Inferior parietal cortex (tissue), 1 donor: ENCODE measurements around the gene NKX6-2.
"Not testable (repeated sequence)": the region's sequence is repeated elsewhere in the genome, so short reads cannot be mapped to it uniquely, and the experiment has no call there.

Experiments
- DNase-seq: peaks from one replicate; pipeline ENCODE4 v3.0.0-alpha.2; 2016; ENCODE audit errors: extremely low spot score

The NKX6-2 gene

DNA sequence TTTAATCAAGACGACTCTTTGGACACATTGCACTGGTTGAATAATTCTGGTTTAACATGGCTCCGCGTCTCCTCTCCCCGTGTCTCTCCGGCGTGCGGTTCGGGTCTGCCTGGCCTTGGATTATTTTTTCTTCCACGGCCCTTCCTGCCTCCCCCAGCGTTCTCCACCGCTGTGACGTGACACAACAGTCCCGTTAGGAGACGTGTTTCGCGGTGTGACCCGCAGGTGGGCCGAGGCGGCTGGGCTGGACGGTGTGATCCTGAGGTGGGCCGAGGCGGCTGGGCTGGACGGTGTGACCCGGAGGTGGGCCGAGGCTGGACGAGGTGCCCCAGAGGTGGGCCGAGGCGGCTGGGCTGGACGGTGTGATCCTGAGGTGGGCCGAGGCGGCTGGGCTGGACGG is 12.0 kb upstream of the NKX6-2 start:
- not testable (repeated sequence) for DNase-seq

DNA sequence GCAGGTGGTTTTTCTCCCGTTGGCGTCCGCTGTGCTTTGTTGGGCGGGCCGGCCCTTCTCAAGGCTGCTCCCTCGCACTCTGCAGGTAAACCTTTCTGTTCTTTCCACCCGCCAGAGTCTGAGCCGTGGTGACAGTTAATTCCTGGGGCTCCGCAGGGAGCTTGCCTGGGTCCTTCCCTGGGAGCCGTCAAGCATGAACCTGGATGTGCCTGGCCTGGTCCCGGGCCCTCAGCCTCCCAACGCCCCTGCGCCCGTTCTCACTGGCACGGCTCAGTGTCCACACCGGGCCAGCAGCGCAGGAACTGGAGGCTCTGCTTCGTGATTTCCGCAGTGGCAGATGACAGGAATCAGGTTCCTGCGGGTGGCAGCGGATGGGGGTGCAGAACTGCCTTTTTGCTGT is 10.9 kb upstream of the NKX6-2 start:
- DNase-seq: no peak

DNA sequence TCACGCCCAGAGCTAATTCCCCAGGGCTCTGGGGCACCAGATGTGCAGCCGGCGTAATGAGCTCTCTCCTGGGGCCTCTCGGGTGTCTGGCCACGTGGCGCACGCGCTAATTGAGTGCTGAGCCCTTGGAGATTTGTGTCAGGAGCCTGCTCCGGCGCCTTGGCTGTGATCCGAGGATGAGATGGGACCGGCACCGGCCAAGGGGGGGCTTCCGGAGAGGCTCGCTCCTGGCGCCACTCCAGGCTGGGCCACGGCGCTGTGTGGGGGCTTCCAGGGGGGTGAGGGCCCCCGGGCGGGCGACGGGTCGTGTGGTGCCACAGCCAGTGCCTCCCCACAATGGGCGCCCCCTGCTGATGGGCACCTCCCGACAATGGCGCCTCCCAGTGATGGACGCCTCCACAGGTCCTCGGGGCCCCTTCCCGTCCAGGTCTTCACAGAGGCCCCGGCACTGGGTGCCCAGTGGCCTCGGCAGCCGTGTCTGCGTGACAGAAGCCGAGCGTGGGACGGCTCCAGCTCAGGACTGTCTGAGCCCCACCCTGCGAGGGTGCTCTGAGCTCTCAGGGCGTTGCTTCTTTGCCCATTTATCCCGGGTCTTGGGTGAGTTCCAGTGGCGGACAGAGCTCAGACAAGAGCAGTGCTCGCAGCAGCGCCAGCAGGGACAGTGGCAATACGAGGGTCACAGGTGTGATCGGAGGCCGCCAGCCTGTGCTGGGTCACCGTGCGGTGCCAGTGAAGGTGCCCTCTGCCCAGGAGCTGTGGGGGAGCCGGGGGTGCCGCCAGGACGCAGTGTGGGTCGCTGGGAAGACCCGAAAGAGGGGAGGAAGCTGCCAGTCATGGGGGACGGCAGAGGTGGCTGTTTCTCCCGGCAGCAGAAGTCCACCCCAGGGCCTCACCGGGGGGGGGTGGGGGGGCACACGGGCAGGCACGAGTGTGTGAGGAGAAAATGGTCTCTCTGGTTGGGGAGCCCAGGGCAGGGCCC is 8.2 kb upstream of the NKX6-2 start:
- no peak for DNase-seq

DNA sequence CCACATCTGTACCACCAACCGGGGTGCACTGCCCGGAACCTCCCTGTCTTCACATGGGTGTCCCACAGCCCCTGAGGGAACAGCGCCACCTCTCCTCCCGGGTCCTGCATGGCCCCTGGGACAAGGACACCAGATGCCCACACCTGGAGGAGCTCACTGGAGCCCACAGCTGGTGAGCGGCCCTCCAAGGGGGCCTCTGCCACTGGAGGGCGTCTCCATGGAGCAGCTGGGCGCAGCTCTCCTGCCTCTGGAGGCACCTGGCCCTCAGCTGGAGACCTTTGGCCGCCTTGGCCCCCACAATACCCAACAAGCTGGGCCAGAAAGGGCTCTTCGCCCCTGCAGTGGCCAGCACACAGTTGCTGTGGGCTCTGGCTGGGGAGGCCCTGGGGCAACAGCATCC is 7.3 kb upstream of the NKX6-2 start:
- DNase-seq: no peak

DNA sequence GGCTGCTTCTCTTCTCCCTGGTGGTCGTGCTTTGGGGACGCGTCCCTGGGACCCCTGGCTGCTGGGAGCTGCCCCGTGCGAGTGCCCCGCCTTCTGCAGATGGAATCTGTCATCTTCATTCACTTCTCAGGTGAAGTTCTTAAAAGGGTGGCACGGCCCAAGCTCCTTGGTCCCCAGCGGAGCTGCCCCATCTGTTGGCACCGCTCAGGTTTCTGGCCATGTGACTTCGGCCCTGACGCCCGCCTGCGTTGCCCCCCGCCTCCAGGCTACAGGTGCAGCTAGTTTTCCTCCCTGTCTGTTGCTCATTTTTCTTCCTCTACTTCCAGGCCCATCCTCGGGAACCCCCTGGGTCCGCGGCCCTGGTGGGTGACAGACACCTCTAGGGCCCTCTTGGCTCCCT is 6.8 kb upstream of the NKX6-2 start:
- no peak for DNase-seq

DNA sequence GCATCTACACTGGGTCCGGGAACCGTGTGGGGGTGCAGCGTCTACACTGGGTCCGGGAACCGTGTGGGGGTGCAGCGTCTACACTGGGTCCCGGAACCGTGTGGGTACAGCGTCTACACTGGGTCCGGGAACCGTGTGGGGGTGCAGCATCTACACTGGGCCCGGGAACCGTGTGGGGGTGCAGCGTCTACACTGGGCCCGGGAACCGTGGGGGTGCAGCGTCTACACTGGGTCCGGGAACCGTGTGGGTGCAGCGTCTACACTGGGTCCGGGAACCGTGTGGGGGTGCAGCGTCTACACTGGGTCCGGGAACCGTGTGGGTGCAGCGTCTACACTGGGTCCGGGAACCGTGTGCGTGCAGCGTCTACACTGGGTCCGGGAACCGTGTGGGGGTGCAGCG is 6.2 kb upstream of the NKX6-2 start:
- DNase-seq: not testable (repeated sequence)

DNA sequence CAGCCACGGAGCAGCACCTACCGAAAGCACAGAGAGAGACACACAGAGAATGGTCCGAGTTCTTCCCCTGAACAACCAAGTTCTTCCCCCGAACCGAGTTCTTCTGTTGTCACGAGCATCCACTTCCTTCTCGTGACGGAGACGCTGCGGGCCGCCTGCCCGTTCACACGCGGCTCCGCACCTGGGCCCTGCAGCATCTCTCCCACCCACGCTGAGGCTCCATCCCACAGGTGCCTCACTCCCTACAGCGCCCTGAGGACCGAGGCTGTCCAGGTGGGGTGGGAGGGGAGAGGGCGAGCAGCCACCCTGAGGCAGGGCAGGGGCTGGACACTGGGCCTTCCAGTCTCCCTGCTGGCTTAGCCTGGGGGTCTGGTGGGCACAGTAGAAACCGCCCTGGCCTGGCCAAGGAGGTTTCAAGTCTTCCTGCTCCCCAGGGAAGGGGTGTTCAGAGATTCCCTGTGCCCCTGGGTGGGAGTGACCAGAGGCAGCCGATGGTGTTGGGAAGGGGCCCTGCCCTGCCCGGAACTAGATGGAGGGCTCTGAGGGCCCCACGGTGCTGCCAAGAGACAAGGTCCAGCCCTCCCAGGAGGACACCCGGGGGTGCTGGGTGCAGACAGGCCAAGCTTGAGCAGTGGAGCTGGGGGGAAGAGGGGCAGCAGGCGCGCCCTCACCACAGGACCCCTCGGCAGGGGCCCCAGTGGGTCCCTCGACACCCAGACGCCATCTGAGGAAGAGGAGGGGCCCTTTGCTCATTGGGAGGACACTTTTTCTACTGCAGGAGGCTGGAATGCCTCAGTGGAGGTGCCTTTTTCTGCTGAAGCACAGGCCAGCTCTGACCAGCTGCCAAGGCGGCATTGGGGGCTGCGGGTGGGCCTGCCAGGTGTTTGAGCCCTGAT is 5.2 kb upstream of the NKX6-2 start:
- DNase-seq: no peak

DNA sequence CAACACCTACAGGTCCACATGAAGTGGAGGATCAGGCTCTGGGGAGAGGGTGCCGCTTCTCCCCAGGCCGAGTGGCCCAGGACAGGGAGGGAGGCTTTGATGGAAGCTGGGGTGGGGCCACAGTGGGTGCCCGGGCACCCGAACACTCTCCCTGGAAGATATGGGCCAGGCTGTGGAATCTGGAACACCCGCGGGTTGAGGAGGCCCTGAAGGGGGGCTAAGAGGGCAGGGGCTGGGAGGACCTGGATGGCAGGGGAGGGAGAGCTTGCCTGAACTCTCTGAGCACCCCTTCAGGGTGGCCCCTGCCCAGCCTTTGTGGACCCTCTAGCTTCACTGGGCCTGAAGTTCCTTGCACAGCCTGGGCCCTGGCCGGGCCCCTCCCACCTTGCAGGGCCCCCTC is 4.5 kb upstream of the NKX6-2 start:
- DNase-seq: no peak

DNA sequence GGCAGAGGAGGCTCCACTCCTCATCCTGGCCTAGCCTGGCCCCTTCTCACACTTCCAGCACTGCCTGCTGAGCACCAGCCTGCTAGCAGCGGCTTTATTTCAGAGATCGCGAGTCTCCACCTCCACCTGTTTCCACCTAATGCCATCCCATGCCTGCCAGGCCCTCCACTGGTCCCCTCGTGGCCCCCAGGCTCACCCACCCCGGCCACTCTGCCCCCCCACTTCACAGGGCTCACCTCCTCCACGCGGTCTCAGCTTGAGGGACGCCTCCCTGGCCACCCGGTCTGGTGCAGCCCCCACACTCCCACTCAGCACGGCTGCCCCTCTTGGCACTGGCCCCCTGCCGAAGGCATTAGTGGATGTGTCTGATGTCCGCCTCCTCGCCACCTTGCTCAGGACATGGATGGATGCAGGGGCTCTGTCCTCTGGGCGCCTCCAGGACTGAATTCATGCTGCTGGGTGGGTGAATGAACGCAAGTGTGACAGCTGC is 3.8 kb upstream of the NKX6-2 start:
- DNase-seq: no peak

DNA sequence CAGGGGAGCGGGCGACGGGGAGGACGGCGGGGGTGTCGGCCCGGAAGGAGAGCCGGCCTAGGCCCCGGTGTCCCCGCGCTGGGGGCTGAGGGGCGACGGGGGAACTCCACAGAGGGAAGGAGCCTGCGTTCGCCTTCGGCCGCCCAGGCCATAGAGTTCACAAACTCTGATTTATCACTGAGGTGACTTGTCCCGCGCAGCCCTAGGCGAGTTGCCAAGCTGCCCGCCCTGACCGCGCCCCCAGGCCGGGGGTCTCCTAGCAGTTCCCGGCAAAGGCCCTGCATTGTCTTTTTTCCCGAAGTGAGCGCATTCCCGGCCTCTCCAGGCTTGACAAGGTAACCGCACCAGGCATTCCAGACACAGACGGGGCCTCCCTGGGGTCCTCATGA is 2.9 kb upstream of the NKX6-2 start:
- no peak for DNase-seq

DNA sequence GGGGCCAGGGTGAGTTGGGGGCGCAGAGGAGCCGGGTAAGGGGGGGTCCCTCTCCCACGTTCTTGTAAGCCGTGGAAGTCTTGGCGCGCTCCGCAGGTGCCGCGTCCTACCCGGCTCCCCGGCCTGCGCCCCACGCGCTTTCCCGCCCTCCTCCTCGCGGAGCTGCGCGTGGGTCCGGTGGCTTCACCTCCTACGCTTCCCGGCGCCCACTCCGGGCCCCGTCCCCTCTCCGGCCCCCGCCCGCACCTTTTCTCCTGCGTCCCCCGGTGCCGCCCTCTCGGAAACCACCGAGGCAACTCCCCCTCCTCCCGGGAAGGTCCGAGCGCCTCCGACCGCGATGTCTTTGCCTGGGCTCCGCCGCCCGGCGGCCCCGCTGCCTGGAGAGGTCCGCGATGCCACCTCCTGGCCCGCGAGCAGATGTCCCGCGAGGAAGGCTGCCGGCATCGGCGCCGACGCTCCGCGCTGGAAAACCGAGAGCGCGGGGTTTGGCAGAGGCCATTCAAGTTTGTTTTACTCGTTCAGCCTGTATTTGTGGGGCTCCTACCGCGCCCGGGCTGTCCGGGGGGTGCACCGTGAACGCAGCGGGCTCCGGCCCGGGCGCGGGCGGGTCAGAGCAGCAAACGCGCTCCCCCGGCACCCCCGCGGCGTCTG is 2.4 kb upstream of the NKX6-2 start:
- DNase-seq: no peak

DNA sequence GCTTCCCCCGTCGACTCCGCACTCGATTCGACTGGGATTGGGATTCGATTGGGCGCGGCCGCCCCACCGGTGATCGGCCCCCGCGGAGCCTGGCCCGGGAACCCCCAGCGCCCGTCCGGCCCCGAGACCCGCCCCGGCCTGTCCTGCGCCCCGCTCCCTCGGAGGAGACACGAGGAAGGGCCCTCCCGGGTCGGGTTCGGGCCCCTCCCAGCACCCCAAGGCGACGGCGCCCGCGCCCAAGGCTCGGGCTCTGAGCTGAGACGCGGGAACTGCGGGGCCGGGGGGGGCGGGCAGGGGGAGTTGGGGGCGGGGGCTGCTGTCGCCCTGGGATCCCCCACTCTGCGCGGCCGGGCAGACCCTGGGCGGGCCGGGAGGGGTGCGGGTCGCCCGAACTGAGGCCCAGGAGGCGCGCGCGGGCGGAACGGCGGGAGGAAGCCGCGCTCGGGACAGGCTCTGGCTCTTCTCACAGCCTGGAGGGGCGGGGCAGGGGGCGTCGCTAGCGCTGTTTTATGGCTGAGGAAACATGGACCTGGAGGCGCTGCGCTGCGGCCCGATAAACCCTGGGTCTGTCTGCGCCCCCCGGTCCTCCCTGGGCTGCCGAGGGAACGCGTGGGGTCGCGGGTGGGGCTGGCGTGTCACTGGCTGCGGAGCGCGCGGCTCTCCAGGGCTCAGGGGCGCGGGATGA is 1.7 kb upstream of the NKX6-2 start:
- DNase-seq: no peak

DNA sequence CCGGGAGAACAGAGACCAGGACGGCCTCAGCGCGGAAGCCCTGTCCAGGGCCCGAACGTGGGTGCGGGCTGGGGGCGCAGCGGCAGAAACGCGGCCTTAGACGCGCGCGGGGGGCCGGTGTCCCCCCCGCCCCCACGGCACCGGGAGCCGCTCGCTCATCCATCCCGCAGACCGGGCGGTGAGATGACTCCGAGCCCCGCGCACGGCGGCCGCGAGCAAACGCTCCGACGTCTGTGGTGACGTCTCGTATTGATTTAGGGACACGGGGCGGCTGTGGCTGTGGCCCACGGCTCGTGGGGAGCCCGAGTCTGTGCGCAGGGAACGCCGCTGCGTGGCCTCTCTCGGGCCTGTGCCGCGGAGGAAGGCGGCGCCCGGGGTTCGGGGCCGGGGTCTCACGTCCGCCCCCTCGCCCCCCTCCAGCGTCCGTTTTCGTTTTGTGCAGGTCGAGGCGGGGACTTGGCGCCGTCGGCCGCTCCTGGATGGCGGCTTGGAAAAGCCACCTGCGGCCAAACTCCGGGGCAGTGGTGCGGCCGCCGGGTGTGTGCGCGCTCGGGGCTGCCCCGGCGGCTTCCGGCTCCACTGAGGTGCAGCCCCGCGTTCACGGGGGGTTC is 1.0 kb upstream of the NKX6-2 start:
- no peak for DNase-seq

DNA sequence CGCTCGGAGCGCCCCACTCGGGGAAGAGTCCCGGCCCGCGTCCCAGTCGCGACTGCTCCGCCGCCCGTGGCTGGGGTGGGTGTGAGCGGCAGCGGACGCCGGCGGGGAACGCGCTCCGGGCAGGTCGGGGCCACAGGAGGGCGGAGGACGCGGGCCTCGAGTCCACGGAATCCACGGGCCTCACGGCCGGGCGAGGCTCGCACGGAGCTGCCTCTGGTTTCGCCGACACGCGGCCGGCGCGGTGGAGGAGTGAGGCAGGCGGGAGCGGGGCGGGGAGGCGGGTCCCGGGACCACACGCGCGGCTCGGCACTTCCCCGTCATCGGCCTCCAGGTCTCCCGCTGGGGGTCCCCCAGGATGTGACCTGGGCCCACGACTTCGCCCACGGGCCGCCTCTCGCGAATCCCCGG is 533 bp upstream of the NKX6-2 start:
- no peak for DNase-seq

DNA sequence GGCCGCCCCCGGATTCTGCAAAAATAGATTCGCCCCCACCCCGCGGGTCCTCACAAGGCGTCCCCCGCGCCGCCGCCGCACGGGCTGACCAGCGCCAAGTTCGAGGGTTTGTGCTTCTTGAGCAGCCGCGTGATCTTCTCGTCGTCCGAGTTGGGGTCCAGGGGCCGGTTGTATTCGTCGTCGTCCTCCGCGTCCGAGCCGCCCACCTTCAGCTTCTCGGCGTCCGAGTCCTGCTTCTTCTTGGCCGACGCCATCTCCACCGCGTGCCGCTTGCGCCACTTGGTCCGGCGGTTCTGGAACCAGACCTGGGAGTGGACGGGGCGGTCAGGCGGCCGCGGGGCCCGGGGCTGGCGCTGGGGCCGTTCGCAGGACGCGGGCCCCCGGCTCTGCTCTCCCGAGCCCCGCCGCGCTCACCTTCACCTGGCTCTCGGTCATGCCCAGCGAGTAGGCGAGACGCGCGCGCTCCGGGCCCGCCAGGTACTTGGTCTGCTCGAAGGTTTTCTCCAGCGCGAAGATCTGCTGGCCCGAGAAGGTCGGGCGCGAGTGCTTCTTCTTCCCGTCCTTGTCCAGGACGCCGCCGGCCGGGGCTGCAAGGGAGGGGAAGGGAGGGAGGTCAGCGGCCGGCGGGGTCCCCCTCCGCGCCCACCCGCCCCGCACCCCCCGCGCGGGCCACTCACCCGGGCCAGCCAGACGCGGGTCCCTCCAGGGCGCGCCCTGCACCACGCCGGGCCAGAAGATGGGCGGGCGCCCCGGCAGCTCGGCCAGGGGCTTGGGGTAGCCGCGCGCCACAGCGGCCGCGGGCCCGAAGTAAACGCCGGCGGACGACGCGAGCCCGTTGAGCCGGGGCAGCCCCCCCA is 853 bp downstream of the NKX6-2 start:
- no peak for DNase-seq

DNA sequence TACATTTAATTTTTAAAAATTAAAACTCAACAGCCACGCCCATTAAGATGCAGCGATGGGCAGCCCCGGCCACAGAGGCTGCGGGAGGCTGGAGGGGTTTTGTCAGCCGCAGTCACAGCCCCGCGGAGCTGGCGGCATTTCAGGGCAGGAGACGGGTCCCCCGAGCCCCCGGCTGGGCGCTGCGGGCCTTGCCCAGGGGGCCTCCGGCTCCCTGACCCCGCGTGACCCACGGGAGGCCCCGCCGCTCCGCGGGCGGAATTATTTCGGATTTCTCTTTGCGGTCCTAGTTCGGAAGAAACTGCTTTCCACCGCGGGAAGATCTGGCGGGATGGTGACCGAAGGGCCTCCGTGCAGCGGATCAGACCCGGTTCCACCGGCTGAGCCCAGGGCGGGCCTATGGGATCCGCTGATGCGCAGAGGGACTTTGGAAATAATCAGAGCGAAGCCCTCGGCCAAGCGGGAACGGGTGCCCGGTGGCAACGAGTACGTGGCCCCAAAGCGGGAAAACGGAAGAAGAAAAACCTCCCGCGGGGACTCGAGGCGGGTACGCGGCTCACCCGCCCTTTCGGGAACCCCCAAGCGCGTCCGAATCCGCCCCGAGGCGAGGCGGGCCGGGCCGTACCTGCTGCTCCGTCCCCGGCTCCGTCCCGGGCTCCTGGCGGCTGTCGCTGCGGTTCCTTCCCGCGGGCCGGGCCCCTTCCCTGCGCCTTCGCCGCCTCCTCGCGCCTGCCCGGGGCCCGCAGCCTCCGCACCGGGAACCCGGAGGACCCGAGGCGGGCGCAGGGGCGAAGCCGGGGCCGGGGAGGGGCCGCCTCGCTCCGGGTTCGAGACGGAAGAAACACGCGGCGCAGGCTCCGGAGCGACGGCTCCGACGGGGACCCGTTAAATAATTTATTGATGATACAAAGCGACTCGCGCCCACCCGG is 1.7 kb downstream of the NKX6-2 start:
- no peak for DNase-seq

DNA sequence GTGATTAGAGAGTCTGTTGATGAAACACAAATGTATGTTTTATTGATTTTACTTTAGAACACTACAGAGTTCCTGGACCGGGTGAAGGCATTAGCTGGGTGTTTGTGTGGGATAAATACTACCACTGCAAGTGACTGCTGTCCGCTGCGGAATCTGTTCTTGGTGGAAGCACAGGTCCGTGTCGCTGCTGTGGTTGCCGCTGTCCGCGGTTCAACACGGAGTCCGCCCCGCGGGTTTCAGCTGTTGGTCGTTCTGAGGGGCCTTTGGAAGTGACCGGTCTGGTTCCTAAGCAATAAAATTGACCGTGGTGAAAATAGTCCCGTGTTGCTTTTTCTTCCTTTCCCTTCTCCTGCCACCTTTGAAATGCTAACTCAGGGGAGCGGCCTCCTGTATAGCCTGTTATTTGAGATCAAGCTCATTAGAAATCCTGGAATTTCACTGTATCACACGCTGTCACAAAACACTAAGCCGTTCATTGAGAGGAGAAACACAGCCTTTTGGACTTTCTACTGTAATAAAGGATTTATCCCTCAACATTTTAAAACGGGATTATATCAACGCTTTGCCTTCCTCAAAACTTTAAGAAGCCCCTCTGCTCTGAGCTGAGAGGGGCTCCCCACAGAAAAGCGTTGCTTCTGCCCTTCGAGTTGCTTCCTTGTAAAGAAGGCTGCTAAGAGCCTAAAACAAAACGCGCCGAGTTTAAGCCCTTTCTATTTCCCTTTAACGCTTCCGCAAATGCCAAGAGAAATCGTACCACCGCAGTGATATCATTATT is 2.6 kb downstream of the NKX6-2 start:
- DNase-seq: no peak

DNA sequence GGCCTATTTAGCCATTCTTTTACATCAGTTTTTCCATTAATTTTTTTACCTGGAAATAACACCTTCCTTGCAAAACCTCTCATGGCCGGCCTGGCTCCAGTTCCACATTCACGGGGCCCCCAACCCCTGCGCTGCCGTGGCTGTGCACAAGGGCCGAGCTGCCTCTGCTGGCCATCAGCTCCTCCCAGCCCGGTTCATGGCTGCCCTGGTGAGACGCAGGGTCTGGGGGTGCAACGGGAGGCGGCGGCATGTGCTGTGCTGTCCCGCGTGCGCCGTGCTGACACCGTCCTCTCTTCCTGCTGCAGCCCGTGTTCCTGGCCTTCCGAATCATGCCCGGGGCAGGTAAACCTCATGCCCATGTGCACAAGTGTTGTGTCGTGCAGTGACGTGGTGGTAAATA is 4.4 kb downstream of the NKX6-2 start:
- no peak for DNase-seq
